ENCODE data around the gene NECTIN2.
A peak's percentile ranks its signal among the peaks of the same experiment; 100 is the strongest.

The NECTIN2 gene

DNA sequence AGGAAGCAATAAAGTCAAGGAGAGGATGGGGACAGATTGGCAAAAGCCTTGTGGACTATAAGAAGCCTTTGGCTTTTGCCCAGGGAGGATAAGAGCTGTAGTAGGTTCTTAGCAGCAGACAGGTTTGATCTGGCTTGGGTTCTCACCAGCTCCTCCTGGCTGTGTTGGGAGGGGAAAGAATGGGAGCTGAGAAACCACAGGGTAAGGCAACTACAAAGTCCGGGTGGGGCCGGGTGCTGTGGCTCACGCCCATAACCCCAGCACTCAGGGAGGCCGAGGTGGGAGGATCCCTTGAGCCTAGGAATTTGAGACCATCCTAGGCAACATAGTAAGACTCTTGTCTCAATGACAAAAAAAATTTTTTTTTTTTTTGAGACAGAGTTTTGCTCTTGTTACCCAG is 20.6 kb downstream of the NECTIN2 start:
- no peak for DNase-seq
- no peak overlapping the region for H3K27ac ChIP-seq
- peaks cover 42% of the 10 kb centered on the region for H3K36me3 ChIP-seq (replicated peaks)
- TF ChIP-seq, protein P1, sequence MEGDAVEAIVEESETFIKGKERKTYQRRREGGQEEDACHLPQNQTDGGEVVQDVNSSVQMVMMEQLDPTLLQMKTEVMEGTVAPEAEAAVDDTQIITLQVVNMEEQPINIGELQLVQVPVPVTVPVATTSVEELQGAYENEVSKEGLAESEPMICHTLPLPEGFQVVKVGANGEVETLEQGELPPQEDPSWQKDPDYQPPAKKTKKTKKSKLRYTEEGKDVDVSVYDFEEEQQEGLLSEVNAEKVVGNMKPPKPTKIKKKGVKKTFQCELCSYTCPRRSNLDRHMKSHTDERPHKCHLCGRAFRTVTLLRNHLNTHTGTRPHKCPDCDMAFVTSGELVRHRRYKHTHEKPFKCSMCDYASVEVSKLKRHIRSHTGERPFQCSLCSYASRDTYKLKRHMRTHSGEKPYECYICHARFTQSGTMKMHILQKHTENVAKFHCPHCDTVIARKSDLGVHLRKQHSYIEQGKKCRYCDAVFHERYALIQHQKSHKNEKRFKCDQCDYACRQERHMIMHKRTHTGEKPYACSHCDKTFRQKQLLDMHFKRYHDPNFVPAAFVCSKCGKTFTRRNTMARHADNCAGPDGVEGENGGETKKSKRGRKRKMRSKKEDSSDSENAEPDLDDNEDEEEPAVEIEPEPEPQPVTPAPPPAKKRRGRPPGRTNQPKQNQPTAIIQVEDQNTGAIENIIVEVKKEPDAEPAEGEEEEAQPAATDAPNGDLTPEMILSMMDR (IDR thresholded peaks at IDR 0.05; ENCODE audit: low read depth, low read length, missing control alignments): no peak
- in situ Hi-C loops (cut with HindIII; ENCODE audit: low pct_ligation_motif_present, low sequenced_read_pairs): no loop called here
- no peaks in the 10 kb centered on the region for H3K27me3 ChIP-seq (replicated peaks)
- H3K4me3 ChIP-seq (ENCODE audit: low read depth, low read length): no peak overlapping the region

DNA sequence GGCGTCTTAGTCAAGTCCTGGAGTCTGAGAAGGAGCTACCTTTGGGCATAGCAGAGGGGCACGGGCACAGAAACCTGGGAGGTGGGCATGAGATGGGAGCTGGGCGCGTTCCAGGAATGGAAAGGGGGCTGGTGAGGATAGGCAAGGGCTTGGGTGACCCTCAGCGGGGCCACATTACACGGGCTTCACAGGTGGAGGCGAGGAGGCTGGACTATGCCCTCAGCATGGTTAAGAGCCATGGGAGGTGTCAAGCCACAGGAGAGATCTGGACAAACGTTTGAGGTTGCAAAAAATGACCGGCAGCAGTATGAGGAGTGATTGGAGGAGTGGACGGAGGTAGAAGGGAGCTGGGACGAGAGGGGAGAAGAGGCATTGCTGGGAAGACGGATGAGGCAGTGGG is 21.5 kb downstream of the NECTIN2 start:
- Histone ChIP-seq H3K36me3 (replicated peaks) (peaks cover 46% of the 10 kb centered on the region), H3K27ac (no peak overlapping the region), H3K27me3 (replicated peaks) (no peaks in the 10 kb centered on the region), H3K4me3 (ENCODE audit: low read depth, low read length) (no peak overlapping the region)
- in situ Hi-C loops (cut with HindIII; ENCODE audit: low pct_ligation_motif_present, low sequenced_read_pairs): no loop called here
- TF ChIP-seq, protein P1 (IDR thresholded peaks at IDR 0.05; ENCODE audit: low read depth, low read length, missing control alignments): no peak
- DNase-seq: no peak

DNA sequence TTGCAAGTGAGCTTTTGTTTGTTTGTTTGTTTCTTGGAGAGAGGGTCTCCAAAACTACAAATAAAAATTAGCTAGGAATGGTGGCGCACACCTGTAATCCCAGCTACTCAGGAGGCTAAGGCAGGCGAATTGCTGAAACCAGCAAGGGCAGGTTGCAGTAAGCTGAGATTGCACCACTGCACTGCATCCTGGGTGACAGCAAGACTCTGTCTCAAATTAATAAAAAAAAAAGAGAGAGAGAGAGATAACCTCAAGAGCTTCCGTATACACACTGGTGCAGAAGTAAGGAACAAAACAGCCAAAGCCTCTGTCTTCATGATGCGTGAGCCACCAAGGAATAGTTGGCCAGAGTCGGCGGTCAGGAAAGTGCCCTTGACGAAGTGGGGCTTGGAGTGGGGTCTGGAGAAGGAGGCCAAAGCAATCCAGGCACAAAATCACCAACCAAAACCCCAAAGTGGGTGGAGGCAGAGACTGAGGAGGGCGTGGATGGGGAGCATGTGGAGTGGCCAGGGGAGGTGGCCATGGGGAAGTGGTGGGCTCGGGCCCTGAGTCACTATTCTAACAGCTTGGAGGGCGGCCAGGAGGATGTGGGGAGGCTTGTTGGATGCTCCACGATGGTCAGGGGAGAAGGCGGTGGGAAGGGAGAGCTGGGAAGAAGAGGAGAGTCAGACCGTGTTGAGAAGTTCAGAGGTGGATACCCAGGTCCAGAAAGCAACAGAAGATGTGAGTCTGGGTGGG is 23.8 kb downstream of the NECTIN2 start:
- H3K4me3 ChIP-seq (ENCODE audit: low read depth, low read length): no peak overlapping the region
- H3K27ac ChIP-seq: peak overlapping the region; percentile 39
- H3K36me3 ChIP-seq (replicated peaks): peaks cover 65% of the 10 kb centered on the region
- in situ Hi-C loops (cut with HindIII; ENCODE audit: low pct_ligation_motif_present, low sequenced_read_pairs): no loop called here
- DNase-seq: peak; percentile 94
- no peaks in the 10 kb centered on the region for H3K27me3 ChIP-seq (replicated peaks)
- TF ChIP-seq, protein P1 (IDR thresholded peaks at IDR 0.05; ENCODE audit: low read depth, low read length, missing control alignments): no peak

DNA sequence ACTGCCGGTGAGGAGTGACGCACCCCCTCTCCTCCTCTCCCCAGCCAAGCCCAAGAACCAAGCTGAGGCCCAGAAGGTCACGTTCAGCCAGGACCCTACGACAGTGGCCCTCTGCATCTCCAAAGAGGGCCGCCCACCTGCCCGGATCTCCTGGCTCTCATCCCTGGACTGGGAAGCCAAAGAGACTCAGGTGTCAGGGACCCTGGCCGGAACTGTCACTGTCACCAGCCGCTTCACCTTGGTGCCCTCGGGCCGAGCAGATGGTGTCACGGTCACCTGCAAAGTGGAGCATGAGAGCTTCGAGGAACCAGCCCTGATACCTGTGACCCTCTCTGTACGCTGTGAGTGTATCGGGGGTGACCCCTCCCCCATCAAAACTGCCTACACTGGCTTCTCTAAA is 25.7 kb downstream of the NECTIN2 start:
- Histone ChIP-seq H3K36me3 (replicated peaks) (peaks cover 64% of the 10 kb centered on the region), H3K4me3 (ENCODE audit: low read depth, low read length) (no peak overlapping the region), H3K27ac (no peak overlapping the region), H3K27me3 (replicated peaks) (no peaks in the 10 kb centered on the region)
- no peak for DNase-seq
- TF ChIP-seq, protein P1 (IDR thresholded peaks at IDR 0.05; ENCODE audit: low read depth, low read length, missing control alignments): no peak
- in situ Hi-C loops (cut with HindIII; ENCODE audit: low pct_ligation_motif_present, low sequenced_read_pairs): no loop called here

DNA sequence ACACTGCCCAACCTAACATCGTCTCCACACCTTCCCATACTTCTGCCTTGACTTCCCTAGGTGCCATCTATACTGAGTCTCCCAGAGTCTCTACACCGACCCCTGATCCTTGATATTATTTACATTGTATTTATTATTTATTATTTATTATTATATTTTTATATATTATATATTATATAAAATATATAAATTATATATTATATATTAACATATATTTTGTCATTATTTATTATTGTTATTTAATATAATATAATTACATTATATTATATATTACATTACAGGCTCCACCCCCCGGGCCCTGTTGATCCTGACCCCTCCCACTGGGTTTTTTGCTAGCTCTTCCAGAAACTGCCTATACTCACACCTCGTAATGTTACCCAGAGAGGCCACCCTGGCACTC is 26.6 kb downstream of the NECTIN2 start:
- Histone ChIP-seq H3K27me3 (replicated peaks) (no peaks in the 10 kb centered on the region), H3K27ac (no peak overlapping the region), H3K36me3 (replicated peaks) (peaks cover 66% of the 10 kb centered on the region), H3K4me3 (ENCODE audit: low read depth, low read length) (no peak overlapping the region)
- TF ChIP-seq, protein P1 (IDR thresholded peaks at IDR 0.05; ENCODE audit: low read depth, low read length, missing control alignments): no peak
- no peak for DNase-seq
- in situ Hi-C loops (cut with HindIII; ENCODE audit: low pct_ligation_motif_present, low sequenced_read_pairs): no loop called here

DNA sequence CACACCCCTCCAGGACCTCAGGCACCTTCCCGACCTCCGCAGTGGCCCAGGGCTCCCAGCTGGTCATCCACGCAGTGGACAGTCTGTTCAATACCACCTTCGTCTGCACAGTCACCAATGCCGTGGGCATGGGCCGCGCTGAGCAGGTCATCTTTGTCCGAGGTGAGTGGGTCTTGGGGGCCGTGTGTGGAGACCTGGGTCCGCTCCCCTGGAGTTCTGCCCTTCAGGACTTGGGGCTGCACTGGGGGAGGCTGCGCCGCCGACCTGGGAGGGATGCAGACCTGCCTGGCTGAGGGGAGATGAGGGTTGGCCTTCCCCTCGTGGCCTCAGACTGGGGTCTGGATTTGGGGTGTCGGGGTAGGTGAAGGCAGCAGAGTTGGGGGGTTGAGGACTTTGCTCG is 28.2 kb downstream of the NECTIN2 start:
- TF ChIP-seq, protein P1 (IDR thresholded peaks at IDR 0.05; ENCODE audit: low read depth, low read length, missing control alignments): no peak
- peaks cover 79% of the 10 kb centered on the region for H3K36me3 ChIP-seq (replicated peaks)

More for the DNA sequence above, 28.2 kb downstream of the NECTIN2 start:
- Histone ChIP-seq H3K27me3 (replicated peaks) (no peaks in the 10 kb centered on the region), H3K27ac (no peak overlapping the region), H3K4me3 (ENCODE audit: low read depth, low read length) (no peak overlapping the region)
- in situ Hi-C loops (cut with HindIII; ENCODE audit: low pct_ligation_motif_present, low sequenced_read_pairs): no loop called here
- no peak for DNase-seq
